Loucy (cell line): ENCODE data around the gene NAT9.

ENCODE experiments used
- H2AFZ ChIP-seq: fragments of 200-600 bp; sonication (generic); 2 replicates; pipeline ENCODE4 v1.6.0; 2016; ENCODE audit warnings: antibody characterized with exemption, mild to moderate bottlenecking, low read length, moderate library complexity
- H3F3A ChIP-seq: fragments of 200-600 bp; 2 replicates; pipeline ENCODE4 v1.6.0; 2016; ENCODE audit warnings: antibody characterized with exemption, low read depth, mild to moderate bottlenecking
- H3K27me3 ChIP-seq: fragments of 200-600 bp; sonication (generic); 2 replicates; pipeline ENCODE4 v1.6.1; 2014; ENCODE audit warnings: low read length, mild to moderate bottlenecking; ENCODE audit not compliant: insufficient read depth, poor library complexity, severe bottlenecking
- H3K36me3 ChIP-seq: fragments of 200-600 bp; sonication (generic); 2 replicates; pipeline ENCODE4 v1.6.1; 2016; ENCODE audit warnings: low read length; ENCODE audit not compliant: insufficient read depth
- H3K4me1 ChIP-seq: fragments of 200-600 bp; sonication (generic); 2 replicates; pipeline ENCODE4 v1.5.1; 2014; ENCODE audit warnings: low read length, mild to moderate bottlenecking; ENCODE audit not compliant: insufficient read depth, poor library complexity, severe bottlenecking
- H3K4me2 ChIP-seq: fragments of 200-600 bp; sonication (generic); 2 replicates; pipeline ENCODE4 v1.6.0; 2014; ENCODE audit warnings: antibody characterized with exemption, low read length, low read depth, mild to moderate bottlenecking; ENCODE audit not compliant: poor library complexity, severe bottlenecking
- H3K4me3 ChIP-seq: fragments of 200-600 bp; sonication (generic); 2 replicates; pipeline ENCODE4 v1.5.1; 2014; ENCODE audit warnings: low read length, mild to moderate bottlenecking, mixed read lengths; ENCODE audit not compliant: poor library complexity, severe bottlenecking
- H3K79me2 ChIP-seq: fragments of 200-600 bp; sonication (generic); 2 replicates; pipeline ENCODE4 v1.6.1; 2014; ENCODE audit warnings: low read length; ENCODE audit not compliant: insufficient read depth
- H3K9ac ChIP-seq: fragments of 200-600 bp; sonication (generic); 2 replicates; pipeline ENCODE4 v1.6.0; 2014; ENCODE audit warnings: mild to moderate bottlenecking, low read depth, low read length, moderate library complexity; ENCODE audit not compliant: poor library complexity, severe bottlenecking
- H3K9me2 ChIP-seq: fragments of 200-600 bp; sonication (generic); replicated peaks from 2 replicates; pipeline ENCODE4 v1.6.1; 2016; ENCODE audit warnings: low read depth, low read length, mixed read lengths
- H3K9me3 ChIP-seq: fragments of 200-600 bp; sonication (generic); 2 replicates; pipeline ENCODE4 v1.6.1; 2014; ENCODE audit warnings: mild to moderate bottlenecking, antibody characterized with exemption, low read length, low read depth; ENCODE audit not compliant: insufficient read depth
- H4K20me1 ChIP-seq: fragments of 200-600 bp; sonication (generic); 2 replicates; pipeline ENCODE4 v1.6.0; 2014; ENCODE audit warnings: antibody characterized with exemption, low read length, mild to moderate bottlenecking; ENCODE audit not compliant: insufficient read depth, poor library complexity, severe bottlenecking
- EZH2phosphoT487 ChIP-seq: fragments of 200-600 bp; IDR thresholded peaks from 2 replicates; pipeline ENCODE4 v1.6.1; 2018; ENCODE audit warnings: antibody characterized with exemption, mild to moderate bottlenecking, moderate library complexity, borderline replicate concordance
- TF ChIP-seq, protein P1 (sequence below): fragments of 200-600 bp; sonication (generic); conservative IDR thresholded peaks from 2 replicates; pipeline ENCODE4 v1.5.1; 2014; ENCODE audit warnings: mild to moderate bottlenecking, antibody characterized with exemption, low read length

NAT9 gene

GRCh38 chr17:74798239-74798707 is 22.1 kb upstream of the NAT9 start:
- Histone ChIP-seq H3K4me3 (no peak overlapping the region), H3K4me2 (no peak overlapping the region), H3K27me3 (no peaks in the 10 kb centered on the region), H3K9ac (no peak overlapping the region), H2AFZ (no peak overlapping the region), H3K4me1 (peaks cover 9% of the 10 kb centered on the region), H4K20me1 (no peaks in the 10 kb centered on the region), H3K79me2 (no peaks in the 10 kb centered on the region), H3K9me2 (no peaks in the 10 kb centered on the region), H3K9me3 (no peaks in the 10 kb centered on the region), H3K36me3 (peaks cover 29% of the 10 kb centered on the region; the same call in 1 of the 2 replicates), H3F3A (no peaks in the 10 kb centered on the region)
- TF ChIP-seq EZH2phosphoT487: no peak
- TF ChIP-seq, protein P1, sequence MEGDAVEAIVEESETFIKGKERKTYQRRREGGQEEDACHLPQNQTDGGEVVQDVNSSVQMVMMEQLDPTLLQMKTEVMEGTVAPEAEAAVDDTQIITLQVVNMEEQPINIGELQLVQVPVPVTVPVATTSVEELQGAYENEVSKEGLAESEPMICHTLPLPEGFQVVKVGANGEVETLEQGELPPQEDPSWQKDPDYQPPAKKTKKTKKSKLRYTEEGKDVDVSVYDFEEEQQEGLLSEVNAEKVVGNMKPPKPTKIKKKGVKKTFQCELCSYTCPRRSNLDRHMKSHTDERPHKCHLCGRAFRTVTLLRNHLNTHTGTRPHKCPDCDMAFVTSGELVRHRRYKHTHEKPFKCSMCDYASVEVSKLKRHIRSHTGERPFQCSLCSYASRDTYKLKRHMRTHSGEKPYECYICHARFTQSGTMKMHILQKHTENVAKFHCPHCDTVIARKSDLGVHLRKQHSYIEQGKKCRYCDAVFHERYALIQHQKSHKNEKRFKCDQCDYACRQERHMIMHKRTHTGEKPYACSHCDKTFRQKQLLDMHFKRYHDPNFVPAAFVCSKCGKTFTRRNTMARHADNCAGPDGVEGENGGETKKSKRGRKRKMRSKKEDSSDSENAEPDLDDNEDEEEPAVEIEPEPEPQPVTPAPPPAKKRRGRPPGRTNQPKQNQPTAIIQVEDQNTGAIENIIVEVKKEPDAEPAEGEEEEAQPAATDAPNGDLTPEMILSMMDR: no peak

GRCh38 chr17:74797824-74798223 is 21.7 kb upstream of the NAT9 start:
- Histone ChIP-seq H3K79me2 (no peaks in the 10 kb centered on the region), H3K27me3 (no peaks in the 10 kb centered on the region), H3K4me3 (no peak overlapping the region), H3K9me3 (no peaks in the 10 kb centered on the region), H3F3A (no peaks in the 10 kb centered on the region), H2AFZ (no peak overlapping the region), H3K9me2 (no peaks in the 10 kb centered on the region), H4K20me1 (no peaks in the 10 kb centered on the region), H3K36me3 (peaks cover 34% of the 10 kb centered on the region; the same call in 1 of the 2 replicates), H3K4me2 (no peak overlapping the region), H3K4me1 (peaks cover 9% of the 10 kb centered on the region), H3K9ac (no peak overlapping the region)
- no peak for TF ChIP-seq EZH2phosphoT487
- TF ChIP-seq, protein P1: no peak

DNA sequence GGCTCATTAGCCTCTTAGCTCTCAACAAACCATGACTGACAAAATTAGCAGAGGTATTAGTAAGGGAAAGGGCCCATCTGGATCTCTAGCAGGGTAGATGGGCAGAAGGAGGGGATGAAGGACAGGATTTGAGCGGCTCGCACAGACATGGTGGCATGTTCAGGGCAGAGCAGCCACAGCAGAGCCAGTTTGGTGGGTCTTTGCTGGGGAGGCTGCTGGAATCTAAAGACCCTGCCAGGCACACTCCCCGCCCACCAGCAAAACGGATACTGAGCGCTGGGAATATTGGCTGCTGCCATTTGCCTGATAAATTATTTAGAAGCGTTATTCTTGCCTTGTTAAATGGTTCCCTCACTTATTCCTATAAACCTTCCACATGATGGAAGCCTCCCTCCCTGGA is 20.7 kb upstream of the NAT9 start:
- TF ChIP-seq, protein P1: no peak
- no peak for TF ChIP-seq EZH2phosphoT487
- no peaks in the 10 kb centered on the region for H4K20me1 ChIP-seq

More for the DNA sequence above, 20.7 kb upstream of the NAT9 start:
- Histone ChIP-seq H3K9me2 (no peaks in the 10 kb centered on the region), H3K4me1 (peaks cover 9% of the 10 kb centered on the region), H3K9ac (no peak overlapping the region), H2AFZ (no peak overlapping the region), H3K36me3 (peaks cover 37% of the 10 kb centered on the region; the same call in 1 of the 2 replicates), H3K79me2 (no peaks in the 10 kb centered on the region), H3K4me2 (peak overlapping the region; percentile 24), H3F3A (no peaks in the 10 kb centered on the region), H3K27me3 (no peaks in the 10 kb centered on the region), H3K9me3 (no peaks in the 10 kb centered on the region), H3K4me3 (no peak overlapping the region)
